Hepatocyte (in vitro differentiated cells): ENCODE measurements around the gene ADAMTS2. TPM values are rescaled to one million over a fixed set of nuclear protein-coding genes. Genes with fewer than 3 reads are reported as not detected.

Experiments
- DNase-seq: peaks from one replicate; pipeline ENCODE4 v3.0.0-alpha.2; 2016; ENCODE audit warnings: low spot score
- H2AFZ ChIP-seq: fragments of 200-600 bp; sonication (generic); 2 replicates; pipeline ENCODE4 v1.6.0; 2016; ENCODE audit warnings: antibody characterized with exemption, mild to moderate bottlenecking
- H3K27ac ChIP-seq: fragments of 200-600 bp; sonication (generic); 2 replicates; pipeline ENCODE4 v1.5.1; 2016; ENCODE audit warnings: mild to moderate bottlenecking
- H3K27me3 ChIP-seq: fragments of 200-600 bp; sonication (generic); 2 replicates; pipeline ENCODE4 v1.6.1; 2016
- H3K36me3 ChIP-seq: fragments of 200-600 bp; sonication (generic); replicated peaks from 2 replicates; pipeline ENCODE4 v1.5.1; 2016; ENCODE audit warnings: low read depth; ENCODE audit not compliant: insufficient read depth
- H3K4me1 ChIP-seq: fragments of 200-600 bp; sonication (generic); 2 replicates; pipeline ENCODE4 v1.5.1; 2016; ENCODE audit warnings: mild to moderate bottlenecking, moderate library complexity; ENCODE audit not compliant: insufficient read depth
- H3K4me2 ChIP-seq: fragments of 200-600 bp; sonication (generic); 2 replicates; pipeline ENCODE4 v1.6.0; 2016
- H3K4me3 ChIP-seq: fragments of 200-600 bp; sonication (generic); 2 replicates; pipeline ENCODE4 v1.5.1; 2016; ENCODE audit warnings: mild to moderate bottlenecking
- H3K79me2 ChIP-seq: fragments of 200-600 bp; sonication (generic); 2 replicates; pipeline ENCODE4 v1.6.0; 2017; ENCODE audit warnings: mild to moderate bottlenecking
- H3K9me2 ChIP-seq: fragments of 200-600 bp; sonication (generic); replicated peaks from 2 replicates; pipeline ENCODE4 v1.6.0; 2017; ENCODE audit warnings: mild to moderate bottlenecking; ENCODE audit not compliant: insufficient read depth
- H3K9me3 ChIP-seq: fragments of 200-600 bp; sonication (generic); 2 replicates; pipeline ENCODE4 v1.5.1; 2016; ENCODE audit warnings: low read depth, mild to moderate bottlenecking
- H4K20me1 ChIP-seq: fragments of 200-600 bp; sonication (generic); 2 replicates; pipeline ENCODE4 v1.6.0; 2016; ENCODE audit warnings: mild to moderate bottlenecking; ENCODE audit not compliant: insufficient read depth, poor library complexity, severe bottlenecking
- CTCF ChIP-seq: fragments of 200-600 bp; sonication (generic); IDR thresholded peaks from 2 replicates; pipeline ENCODE4 v1.5.1; 2016; ENCODE audit warnings: antibody characterized with exemption, mild to moderate bottlenecking; ENCODE audit not compliant: poor library complexity
- EZH2 ChIP-seq: fragments of 200-600 bp; sonication (generic); IDR thresholded peaks from 2 replicates; pipeline ENCODE4 v1.6.1; 2016; ENCODE audit warnings: antibody characterized with exemption, mild to moderate bottlenecking, borderline replicate concordance
- EZH2phosphoT487 ChIP-seq: fragments of 200-600 bp; sonication (generic); IDR thresholded peaks from one replicate; pipeline ENCODE4 v1.6.1; 2018; ENCODE audit warnings: antibody characterized with exemption, mild to moderate bottlenecking, low read depth, moderate library complexity; ENCODE audit not compliant: unreplicated experiment, severe bottlenecking
- WGBS: methylation state at CpG from one replicate; pipeline ENCODE4 v1.1.6; 2016; ENCODE audit warnings: low lambda C conversion rate; ENCODE audit errors: missing lambda C conversion rate; 5-methylcytosine and 5-hydroxymethylcytosine counted together
- polyA plus RNA-seq: library from polyadenylated mRNA; unstranded; fragments of >200 nt; fragmentation: Nextera tagmentation; extraction: Ambion mirVana; gene quantifications from 2 replicates; pipeline ENCODE4 v1.2.1, GENCODE V29; 2016
- total RNA-seq: library from RNA; depleted of rRNA; stranded (reverse); fragments of >200 nt; gene quantifications from 2 replicates; pipeline ENCODE4 v1.2.3, GENCODE V29; 2014

ADAMTS2 gene
- total and polyA plus RNA-seq, 2 experiments from 2014 or later: 55.4 to 78.8 TPM

- Histone ChIP-seq H3K27ac (no peak overlapping the region), H3K4me3 (no peak overlapping the region), H3K79me2 (peaks cover 8% of the 10 kb centered on the region), H3K36me3 (no peaks in the 10 kb centered on the region), H2AFZ (no peak overlapping the region), H3K27me3 (no peaks in the 10 kb centered on the region), H3K4me1 (no peaks in the 10 kb centered on the region), H4K20me1 (no peaks in the 10 kb centered on the region), H3K9me3 (no peaks in the 10 kb centered on the region), H3K9me2 (no peaks in the 10 kb centered on the region), H3K4me2 (no peak overlapping the region)
- TF ChIP-seq EZH2: no peak
- no peak for TF ChIP-seq CTCF
- TF ChIP-seq EZH2phosphoT487: no peak
- 86% methylated on average over 11 of the region's 13 CpGs for WGBS
- no peak for DNase-seq
Measured at GRCh38 chr5:179302499-179303185, 42.6 kb downstream of the ADAMTS2 start.

GRCh38 chr5:179301796-179302195, 43.5 kb downstream of the ADAMTS2 start:
- Histone ChIP-seq H4K20me1 (no peaks in the 10 kb centered on the region), H3K79me2 (peaks cover 8% of the 10 kb centered on the region), H2AFZ (no peak overlapping the region), H3K4me1 (no peaks in the 10 kb centered on the region), H3K36me3 (no peaks in the 10 kb centered on the region), H3K9me3 (no peaks in the 10 kb centered on the region), H3K27me3 (no peaks in the 10 kb centered on the region), H3K27ac (no peak overlapping the region), H3K4me3 (no peak overlapping the region), H3K9me2 (no peaks in the 10 kb centered on the region), H3K4me2 (no peak overlapping the region)
- TF ChIP-seq EZH2phosphoT487: no peak
- no peak for TF ChIP-seq CTCF
- no peak for TF ChIP-seq EZH2
- WGBS: 83% methylated on average over 17 of the region's 17 CpGs
- DNase-seq: no peak

- Histone ChIP-seq H3K79me2 (peaks cover 8% of the 10 kb centered on the region), H3K36me3 (no peaks in the 10 kb centered on the region), H3K27me3 (no peaks in the 10 kb centered on the region), H2AFZ (no peak overlapping the region), H3K4me1 (no peaks in the 10 kb centered on the region), H4K20me1 (no peaks in the 10 kb centered on the region), H3K4me3 (no peak overlapping the region), H3K9me2 (no peaks in the 10 kb centered on the region), H3K4me2 (no peak overlapping the region), H3K9me3 (no peaks in the 10 kb centered on the region), H3K27ac (no peak overlapping the region)
- no peak for TF ChIP-seq EZH2phosphoT487
- TF ChIP-seq CTCF: no peak
- TF ChIP-seq EZH2: no peak
- 89% methylated on average over 6 of the region's 6 CpGs for WGBS
- no peak for DNase-seq
Measured at GRCh38 chr5:179301376-179301775, 43.9 kb downstream of the ADAMTS2 start.
